Upper lobe of left lung (tissue), 6 donors: Measurements from ENCODE around the gene CCDC142. TPM values are rescaled to one million over a fixed set of nuclear protein-coding genes. Genes with fewer than 3 reads are reported as not detected.
"Not testable (repeated sequence)": the region's sequence is repeated elsewhere in the genome, so short reads cannot be mapped to it uniquely, and the experiment has no call there.

Source experiments
- ATAC-seq, 2 donors: fragments of 200-7000 bp; cut with Tn5 transposase; one replicate each; pipeline ENCODE4 v1.9.1; 2022; ENCODE audit warnings: mild to moderate bottlenecking in 2 of 2, moderate library complexity in 2 of 2; ENCODE audit not compliant: low FRiP score in 2 of 2
- DNase-seq, 2 donors: peaks; one replicate each; pipeline ENCODE4 v3.0.0-alpha.2; 2019 to 2020
- H3K27ac ChIP-seq, 4 donors: fragments of 200-600 bp; sonication (generic); one replicate each; pipeline ENCODE4 v1.5.1; 2016 to 2019
- H3K27me3 ChIP-seq, 4 donors: fragments of 200-600 bp; sonication (generic); one replicate each; pipeline ENCODE4 v1.5.1; 2017 to 2019
- H3K36me3 ChIP-seq, 4 donors: fragments of 200-600 bp; sonication (generic); one replicate each; pipeline ENCODE4 v1.5.1; 2016 to 2019
- H3K4me1 ChIP-seq, 4 donors: fragments of 200-600 bp; sonication (generic); one replicate each; pipeline ENCODE4 v1.5.1; 2018 to 2019
- H3K4me3 ChIP-seq, 4 donors: fragments of 200-600 bp; sonication (generic); one replicate each; pipeline ENCODE4 v1.5.1; 2017 to 2019; ENCODE audit warnings: mild to moderate bottlenecking in 2 of 4, moderate library complexity in 1 of 4
- H3K9me3 ChIP-seq, 4 donors: fragments of 200-600 bp; sonication (generic); one replicate each; pipeline ENCODE4 v1.5.1; 2018 to 2019
- EP300 ChIP-seq, 4 donors: sonication (generic); formaldehyde crosslinking; IDR thresholded peaks; one replicate each; pipeline ENCODE4 v1.5.1; 2017; ENCODE audit warnings: antibody characterized with exemption in 4 of 4, control low read depth in 2 of 4
- POLR2A ChIP-seq, 4 donors: fragments of 450-650 bp; IDR thresholded peaks; one replicate each; pipeline ENCODE4 v1.5.1; 2016 to 2017; ENCODE audit warnings: antibody characterized with exemption in 4 of 4, mild to moderate bottlenecking in 2 of 4
- POLR2AphosphoS5 ChIP-seq, 2 donors: sonication (generic); formaldehyde crosslinking; IDR thresholded peaks; one replicate each; pipeline ENCODE4 v1.5.1; 2017; ENCODE audit warnings: antibody characterized with exemption in 2 of 2
- WGBS, 2 donors: methylation state at CpG; one replicate each; pipeline ENCODE4 v1.1.5; 2017 to 2018; 5-methylcytosine and 5-hydroxymethylcytosine counted together
- total RNA-seq, 6 donors: library from RNA; depleted of rRNA in 4 of 6; stranded (reverse); fragments of >200 nt in 4 of 6; gene quantifications; one replicate each; pipeline versions ENCODE4 v1.1.0 to v1.2.1, GENCODE V29; 2016 to 2021
- TF ChIP-seq, protein P1 (sequence below), 6 experiments: fragments of 450-650 bp in 4 of 6; fragments of 200-600 bp in 2 of 6; sonication (generic) in 2 of 6; IDR thresholded peaks; one replicate each; pipeline ENCODE4 v1.5.1; 2016 to 2019; ENCODE audit warnings: antibody characterized with exemption in 6 of 6
- donor health status: DM: no; HTN: no; CAD: no; lungs with moderate emphysema.
- donor health status: DM: no; HTN: yes; CAD: no; lungs with severe emphysema.

The CCDC142 gene
- total RNA-seq, 6 donors from 2014 or later: 14.8 to 67.1 (median 19.8) TPM

DNA sequence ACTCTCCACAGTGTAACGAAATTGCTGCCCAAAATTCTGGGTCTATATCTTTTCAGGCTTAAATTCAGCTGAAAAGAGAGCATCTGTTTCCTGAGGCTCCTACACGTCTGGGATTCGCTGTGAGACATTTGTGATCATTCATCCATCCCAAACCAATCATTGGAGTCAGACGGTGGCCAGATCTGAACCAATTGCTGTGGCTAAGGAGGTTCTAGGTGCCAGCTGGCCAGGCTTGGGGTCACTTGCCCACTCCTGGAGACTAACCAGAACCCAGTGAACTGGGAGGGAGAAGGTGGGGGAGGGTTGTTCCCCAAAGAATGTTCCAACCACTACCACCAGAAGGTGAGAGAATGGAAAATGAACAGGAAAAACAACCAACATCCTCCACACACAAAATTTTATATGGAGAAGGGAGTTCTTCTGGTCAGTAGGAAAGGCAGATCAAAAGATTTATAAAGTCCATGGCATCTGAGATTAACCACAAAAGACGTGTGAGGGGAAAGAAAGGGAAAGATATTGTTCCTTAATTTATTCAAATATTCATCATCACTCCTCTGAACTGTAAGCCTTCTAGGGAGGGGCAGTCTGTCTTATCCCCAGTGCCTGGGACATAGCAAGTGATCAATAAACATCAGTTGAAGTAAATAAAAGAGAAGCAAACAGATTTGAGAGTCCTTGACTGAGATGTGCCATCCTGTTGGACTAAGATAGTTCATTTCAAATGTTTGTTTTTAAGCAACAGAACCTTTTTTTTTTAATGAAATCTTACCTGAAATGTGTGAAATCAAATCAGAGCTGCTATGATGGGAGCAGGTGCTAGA lies 38.1 kb downstream of the CCDC142 start:
- no peak for ATAC-seq
- Histone ChIP-seq H3K4me3 (no peak overlapping the region), H3K36me3 (no peaks in the 10 kb centered on the region), H3K27ac (no peak overlapping the region), H3K27me3 (peaks cover 0 to 9% (median 3%) of the 10 kb centered on the region in 4 donors), H3K4me1 (peaks cover 13 to 32% (median 21%) of the 10 kb centered on the region in 4 donors), H3K9me3 (no peaks in the 10 kb centered on the region)
- 36 to 37% methylated on average over 5 of the region's 5 CpGs for WGBS, 2 donors
- TF ChIP-seq POLR2AphosphoS5 (IDR thresholded peaks at IDR 0.05) (no peak), POLR2A (IDR thresholded peaks at IDR 0.05) (no peak), EP300 (IDR thresholded peaks at IDR 0.05) (no peak)
- TF ChIP-seq, protein P1, sequence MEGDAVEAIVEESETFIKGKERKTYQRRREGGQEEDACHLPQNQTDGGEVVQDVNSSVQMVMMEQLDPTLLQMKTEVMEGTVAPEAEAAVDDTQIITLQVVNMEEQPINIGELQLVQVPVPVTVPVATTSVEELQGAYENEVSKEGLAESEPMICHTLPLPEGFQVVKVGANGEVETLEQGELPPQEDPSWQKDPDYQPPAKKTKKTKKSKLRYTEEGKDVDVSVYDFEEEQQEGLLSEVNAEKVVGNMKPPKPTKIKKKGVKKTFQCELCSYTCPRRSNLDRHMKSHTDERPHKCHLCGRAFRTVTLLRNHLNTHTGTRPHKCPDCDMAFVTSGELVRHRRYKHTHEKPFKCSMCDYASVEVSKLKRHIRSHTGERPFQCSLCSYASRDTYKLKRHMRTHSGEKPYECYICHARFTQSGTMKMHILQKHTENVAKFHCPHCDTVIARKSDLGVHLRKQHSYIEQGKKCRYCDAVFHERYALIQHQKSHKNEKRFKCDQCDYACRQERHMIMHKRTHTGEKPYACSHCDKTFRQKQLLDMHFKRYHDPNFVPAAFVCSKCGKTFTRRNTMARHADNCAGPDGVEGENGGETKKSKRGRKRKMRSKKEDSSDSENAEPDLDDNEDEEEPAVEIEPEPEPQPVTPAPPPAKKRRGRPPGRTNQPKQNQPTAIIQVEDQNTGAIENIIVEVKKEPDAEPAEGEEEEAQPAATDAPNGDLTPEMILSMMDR (IDR thresholded peaks at IDR 0.05): no peak
- DNase-seq: no peak

DNA sequence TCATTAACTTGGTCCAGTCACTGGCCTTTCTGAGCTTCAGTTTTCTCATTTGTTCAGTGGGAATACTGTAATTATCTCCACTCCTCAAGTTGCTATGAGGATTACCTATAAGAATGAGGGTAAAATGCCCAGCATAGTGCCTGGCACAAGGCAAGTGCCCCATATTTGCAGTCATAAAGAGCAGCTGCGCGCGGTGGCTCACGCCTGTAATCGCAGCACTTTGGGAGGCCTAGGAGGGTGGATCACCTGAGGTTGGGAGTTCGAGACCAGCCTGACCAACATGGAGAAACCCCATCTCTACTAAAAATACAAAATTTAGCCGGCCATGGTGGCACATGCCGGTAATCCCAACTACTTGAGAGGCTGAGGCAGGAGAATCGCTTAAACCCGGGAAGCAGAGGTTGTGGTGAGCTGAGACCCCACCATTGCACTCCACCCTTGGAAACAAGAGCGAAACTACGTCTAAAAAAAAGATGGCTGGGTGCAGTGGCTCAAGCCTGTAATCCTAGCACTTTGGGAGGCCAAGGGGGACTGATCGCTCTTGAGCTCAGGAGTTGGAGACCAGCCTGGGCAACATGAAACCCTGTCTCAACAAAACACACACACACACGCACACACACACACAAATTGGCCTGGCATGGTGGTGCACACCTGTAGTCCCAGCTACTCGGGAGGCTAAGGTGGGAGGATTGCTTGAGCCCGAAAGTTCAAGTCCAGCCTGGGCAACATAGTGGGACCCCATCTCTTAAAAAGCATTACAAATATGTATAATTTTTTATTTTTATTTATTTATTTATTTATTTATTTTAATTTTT lies 40.1 kb downstream of the CCDC142 start:
- WGBS, 2 donors: 89 to 94% methylated on average over 14 to 16 of the region's 16 CpGs
- ATAC-seq, H3K9me3 ChIP-seq, DNase-seq, H3K27me3 ChIP-seq, H3K36me3 ChIP-seq: not testable (repeated sequence)
- peaks cover 22 to 45% (median 30%) of the 10 kb centered on the region in 4 donors for H3K4me1 ChIP-seq
- H3K4me3 ChIP-seq: peak overlapping the region in 3 of 4 donors; percentile 42 to 64 (median 59)
- H3K27ac ChIP-seq: peak overlapping the region; percentile 74 to 88 (median 84)

DNA sequence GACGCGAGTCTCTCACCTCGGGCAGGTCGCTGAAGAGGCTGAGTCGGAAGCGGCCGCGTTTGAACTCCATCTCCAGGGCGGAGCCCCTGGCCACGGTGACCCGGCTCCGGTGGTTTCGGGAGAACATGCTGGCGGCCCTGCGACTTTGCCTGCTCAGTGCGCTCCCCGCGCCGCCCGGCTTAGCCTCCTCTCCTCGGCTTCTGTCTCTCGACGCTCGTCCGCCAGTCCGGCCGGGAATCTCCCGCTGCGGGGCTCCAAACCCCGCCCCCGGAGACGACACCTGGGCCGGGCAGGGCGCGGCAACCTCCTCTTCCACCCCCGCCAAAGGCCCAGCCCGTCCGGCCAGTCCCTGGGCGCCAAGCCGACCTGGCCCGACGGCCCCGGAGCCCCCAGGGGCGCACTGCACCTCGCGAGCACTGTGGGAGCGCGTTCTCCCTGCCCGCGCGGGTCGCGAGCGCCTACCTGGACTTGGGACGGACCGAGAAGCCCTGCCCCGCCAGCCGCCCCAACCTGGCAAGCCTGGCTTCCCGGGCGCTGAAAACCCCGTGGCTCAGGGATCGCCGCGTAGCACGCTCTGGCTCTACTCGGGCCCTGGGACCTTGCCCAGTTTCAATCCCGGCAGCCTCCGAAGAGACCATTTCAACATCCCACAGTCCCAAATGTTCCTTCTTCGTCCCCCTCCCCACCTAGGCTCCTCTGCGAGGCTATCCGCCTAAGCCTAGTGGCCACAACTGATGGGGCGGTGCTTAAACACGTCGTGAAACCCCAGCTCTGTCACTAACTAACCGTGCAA lies 40.9 kb downstream of the CCDC142 start, which contains the start of gene RTKN:
Gene RTKN (minus strand): TSS at position 248 of the 793 bp plus-strand sequence. CDS start 121 bp downstream, at position 127.
- DNase-seq (peak; percentile 79 to 92), ATAC-seq (peak; percentile 47 to 74)
- Histone ChIP-seq H3K4me3 (peak within 1 kb of the TSS; percentile 22 to 64 (median 50)), H3K27ac (peak within 1 kb of the TSS; percentile 74 to 88 (median 84)), H3K4me1 (peaks cover 22 to 50% (median 30%) of the 10 kb centered on the region in 4 donors), H3K36me3 (no peaks in the 10 kb centered on the region), H3K9me3 (no peaks in the 10 kb centered on the region), H3K27me3 (peaks cover 0 to 9% (median 3%) of the 10 kb centered on the region in 4 donors)
- TF ChIP-seq, protein P1 (IDR thresholded peaks at IDR 0.05): peak in 3 of 6 experiments; percentile 7 to 26 (median 11)
- TF ChIP-seq POLR2A (IDR thresholded peaks at IDR 0.05) (peak in 3 of 4 donors; percentile 36 to 55 (median 49)), POLR2AphosphoS5 (IDR thresholded peaks at IDR 0.05) (no peak)
- WGBS, 2 donors: 16 to 26% methylated on average over 31 to 35 of the region's 75 CpGs

DNA sequence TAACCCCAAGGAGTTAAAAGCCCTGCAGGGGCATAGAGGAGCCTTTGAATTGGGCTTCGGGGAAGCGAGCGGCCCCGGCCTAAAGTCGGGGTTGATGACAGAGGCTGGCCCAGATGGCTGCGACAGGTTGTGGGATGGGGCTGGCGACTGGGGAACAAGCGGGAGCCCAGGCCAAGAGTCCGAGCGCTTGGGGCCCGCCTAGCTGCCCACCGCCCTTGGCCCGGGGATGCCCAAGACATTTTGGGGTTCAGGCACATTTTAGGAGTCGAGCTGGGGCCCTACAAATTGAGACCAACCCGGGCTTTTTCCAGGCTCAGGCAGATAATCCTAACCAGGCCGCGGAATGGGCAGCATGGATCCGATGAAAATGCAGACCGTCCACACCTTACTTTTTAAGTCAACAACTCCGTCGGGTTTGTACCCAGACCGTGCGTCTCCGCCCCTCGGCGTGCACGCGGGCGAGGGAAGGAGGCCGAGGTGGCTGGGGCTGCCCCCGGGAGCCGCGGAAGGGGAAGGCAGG lies 41.6 kb downstream of the CCDC142 start:
- whole genome bisulfite sequencing, 2 donors: 33 to 47% methylated on average over 12 to 32 of the region's 33 CpGs
- no peaks in the 10 kb centered on the region for H3K36me3 ChIP-seq
- H3K4me1 ChIP-seq: peaks cover 22 to 50% (median 30%) of the 10 kb centered on the region in 4 donors
- peaks cover 0 to 9% (median 3%) of the 10 kb centered on the region in 4 donors for H3K27me3 ChIP-seq
- TF ChIP-seq EP300 (IDR thresholded peaks at IDR 0.05): no peak
- TF ChIP-seq, protein P1 (IDR thresholded peaks at IDR 0.05): no peak
- no peak for TF ChIP-seq POLR2AphosphoS5 (IDR thresholded peaks at IDR 0.05)
- TF ChIP-seq POLR2A (IDR thresholded peaks at IDR 0.05): no peak
- no peaks in the 10 kb centered on the region for H3K9me3 ChIP-seq
- H3K4me3 ChIP-seq: peak overlapping the region; percentile 22 to 64 (median 50)
- H3K27ac ChIP-seq: peak overlapping the region; percentile 74 to 88 (median 84)
- ATAC-seq (peak; percentile 20 to 31), DNase-seq (peak in 1 of 2 donors; percentile 78)
